ENCODE data around the gene CACNG4. TPM values are rescaled to one million over a fixed set of nuclear protein-coding genes. Genes with fewer than 3 reads are reported as not detected.

Gene CACNG4
- total and polyA plus RNA-seq, 2 experiments from 2014 or later, result 1.6 to 4.1 TPM

DNA sequence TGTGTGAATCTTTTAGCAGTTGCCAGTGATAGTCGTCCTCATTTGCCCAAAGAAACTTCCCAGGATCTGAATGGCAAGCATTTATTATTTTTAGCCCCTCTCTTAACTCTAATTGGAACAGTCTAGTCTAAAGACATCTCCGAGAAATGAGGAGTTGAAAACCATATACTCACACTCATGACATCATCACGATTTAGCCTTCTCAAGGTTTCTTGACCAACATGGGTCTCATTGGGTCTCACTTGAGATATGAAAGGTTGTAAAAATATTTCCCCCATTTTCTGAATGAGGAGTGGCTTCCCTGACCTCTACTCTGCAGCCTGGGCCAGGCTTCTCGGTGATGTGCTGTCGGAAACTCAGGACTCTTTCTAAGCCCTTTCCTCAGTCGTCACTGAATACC is 42.8 kb downstream of the CACNG4 start (continued):
- TF ChIP-seq, protein P1, sequence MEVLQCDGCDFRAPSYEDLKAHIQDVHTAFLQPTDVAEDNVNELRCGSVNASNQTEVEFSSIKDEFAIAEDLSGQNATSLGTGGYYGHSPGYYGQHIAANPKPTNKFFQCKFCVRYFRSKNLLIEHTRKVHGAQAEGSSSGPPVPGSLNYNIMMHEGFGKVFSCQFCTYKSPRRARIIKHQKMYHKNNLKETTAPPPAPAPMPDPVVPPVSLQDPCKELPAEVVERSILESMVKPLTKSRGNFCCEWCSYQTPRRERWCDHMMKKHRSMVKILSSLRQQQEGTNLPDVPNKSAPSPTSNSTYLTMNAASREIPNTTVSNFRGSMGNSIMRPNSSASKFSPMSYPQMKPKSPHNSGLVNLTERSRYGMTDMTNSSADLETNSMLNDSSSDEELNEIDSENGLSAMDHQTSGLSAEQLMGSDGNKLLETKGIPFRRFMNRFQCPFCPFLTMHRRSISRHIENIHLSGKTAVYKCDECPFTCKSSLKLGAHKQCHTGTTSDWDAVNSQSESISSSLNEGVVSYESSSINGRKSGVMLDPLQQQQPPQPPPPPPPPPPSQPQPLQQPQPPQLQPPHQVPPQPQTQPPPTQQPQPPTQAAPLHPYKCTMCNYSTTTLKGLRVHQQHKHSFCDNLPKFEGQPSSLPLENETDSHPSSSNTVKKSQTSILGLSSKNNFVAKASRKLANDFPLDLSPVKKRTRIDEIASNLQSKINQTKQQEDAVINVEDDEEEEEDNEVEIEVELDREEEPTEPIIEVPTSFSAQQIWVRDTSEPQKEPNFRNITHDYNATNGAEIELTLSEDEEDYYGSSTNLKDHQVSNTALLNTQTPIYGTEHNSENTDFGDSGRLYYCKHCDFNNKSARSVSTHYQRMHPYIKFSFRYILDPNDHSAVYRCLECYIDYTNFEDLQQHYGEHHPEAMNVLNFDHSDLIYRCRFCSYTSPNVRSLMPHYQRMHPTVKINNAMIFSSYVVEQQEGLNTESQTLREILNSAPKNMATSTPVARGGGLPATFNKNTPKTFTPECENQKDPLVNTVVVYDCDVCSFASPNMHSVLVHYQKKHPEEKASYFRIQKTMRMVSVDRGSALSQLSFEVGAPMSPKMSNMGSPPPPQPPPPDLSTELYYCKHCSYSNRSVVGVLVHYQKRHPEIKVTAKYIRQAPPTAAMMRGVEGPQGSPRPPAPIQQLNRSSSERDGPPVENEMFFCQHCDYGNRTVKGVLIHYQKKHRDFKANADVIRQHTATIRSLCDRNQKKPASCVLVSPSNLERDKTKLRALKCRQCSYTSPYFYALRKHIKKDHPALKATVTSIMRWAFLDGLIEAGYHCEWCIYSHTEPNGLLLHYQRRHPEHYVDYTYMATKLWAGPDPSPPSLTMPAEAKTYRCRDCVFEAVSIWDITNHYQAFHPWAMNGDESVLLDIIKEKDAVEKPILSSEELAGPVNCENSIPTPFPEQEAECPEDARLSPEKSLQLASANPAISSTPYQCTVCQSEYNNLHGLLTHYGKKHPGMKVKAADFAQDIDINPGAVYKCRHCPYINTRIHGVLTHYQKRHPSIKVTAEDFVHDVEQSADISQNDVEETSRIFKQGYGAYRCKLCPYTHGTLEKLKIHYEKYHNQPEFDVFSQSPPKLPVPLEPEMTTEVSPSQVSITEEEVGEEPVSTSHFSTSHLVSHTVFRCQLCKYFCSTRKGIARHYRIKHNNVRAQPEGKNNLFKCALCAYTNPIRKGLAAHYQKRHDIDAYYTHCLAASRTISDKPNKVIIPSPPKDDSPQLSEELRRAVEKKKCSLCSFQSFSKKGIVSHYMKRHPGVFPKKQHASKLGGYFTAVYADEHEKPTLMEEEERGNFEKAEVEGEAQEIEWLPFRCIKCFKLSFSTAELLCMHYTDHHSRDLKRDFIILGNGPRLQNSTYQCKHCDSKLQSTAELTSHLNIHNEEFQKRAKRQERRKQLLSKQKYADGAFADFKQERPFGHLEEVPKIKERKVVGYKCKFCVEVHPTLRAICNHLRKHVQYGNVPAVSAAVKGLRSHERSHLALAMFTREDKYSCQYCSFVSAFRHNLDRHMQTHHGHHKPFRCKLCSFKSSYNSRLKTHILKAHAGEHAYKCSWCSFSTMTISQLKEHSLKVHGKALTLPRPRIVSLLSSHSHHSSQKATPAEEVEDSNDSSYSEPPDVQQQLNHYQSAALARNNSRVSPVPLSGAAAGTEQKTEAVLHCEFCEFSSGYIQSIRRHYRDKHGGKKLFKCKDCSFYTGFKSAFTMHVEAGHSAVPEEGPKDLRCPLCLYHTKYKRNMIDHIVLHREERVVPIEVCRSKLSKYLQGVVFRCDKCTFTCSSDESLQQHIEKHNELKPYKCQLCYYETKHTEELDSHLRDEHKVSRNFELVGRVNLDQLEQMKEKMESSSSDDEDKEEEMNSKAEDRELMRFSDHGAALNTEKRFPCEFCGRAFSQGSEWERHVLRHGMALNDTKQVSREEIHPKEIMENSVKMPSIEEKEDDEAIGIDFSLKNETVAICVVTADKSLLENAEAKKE (CRISPR knock-in tag; IDR thresholded peaks at IDR 0.05), result no peak
- TF ChIP-seq EZH2phosphoT487 (IDR thresholded peaks at IDR 0.05; ENCODE audit: unreplicated experiment), result no peak
- TF ChIP-seq JUNB (IDR thresholded peaks at IDR 0.05; ENCODE audit: unreplicated experiment), result no peak
- no peak for TF ChIP-seq POLR2AphosphoS5 (IDR thresholded peaks at IDR 0.05; ENCODE audit: low read depth)
- no peak for TF ChIP-seq REST (IDR thresholded peaks at IDR 0.05; ENCODE audit: unreplicated experiment)
- no peak for TF ChIP-seq ZNF114 (CRISPR knock-in tag; IDR thresholded peaks at IDR 0.05)

- no peaks in the 10 kb centered on the region for H3K27me3 ChIP-seq (ENCODE audit: insufficient read depth)
- H4K20me1 ChIP-seq (replicated peaks; ENCODE audit: insufficient read depth), result no peaks in the 10 kb centered on the region
- H3K27me3 Mint-ChIP-seq (ENCODE audit: insufficient read depth, low read depth, poor library complexity), result peaks cover 4% of the 10 kb centered on the region
- H3K27ac Mint-ChIP-seq, result no peak overlapping the region
- H3K4me3 Mint-ChIP-seq, result no peak overlapping the region
- peaks cover 2% of the 10 kb centered on the region; the same call in 1 of the 3 replicates for H3K9me3 Mint-ChIP-seq
- no peak overlapping the region for H3K27ac ChIP-seq (ENCODE audit: low read depth)
- H3K4me3 ChIP-seq, result no peak overlapping the region
- no peaks in the 10 kb centered on the region for H3K36me3 ChIP-seq (ENCODE audit: insufficient read depth)
- peaks cover 3% of the 10 kb centered on the region; the same call in 1 of the 2 replicates for H3K9me2 ChIP-seq (ENCODE audit: insufficient read depth)
- no peak for DNase-seq (ENCODE audit: low spot score)
- no peak overlapping the region for H2AFZ ChIP-seq
- no peaks in the 10 kb centered on the region for H3K4me1 ChIP-seq (ENCODE audit: insufficient read depth)
- H3K79me2 ChIP-seq (replicated peaks; ENCODE audit: insufficient read depth), result no peaks in the 10 kb centered on the region
- H3F3A ChIP-seq (replicated peaks; ENCODE audit: low read depth), result no peaks in the 10 kb centered on the region
- no peaks in the 10 kb centered on the region for H3K4me1 Mint-ChIP-seq
- no peak overlapping the region for H3K4me2 ChIP-seq
- H3K36me3 Mint-ChIP-seq (ENCODE audit: low read depth), result peaks cover 5% of the 10 kb centered on the region; the same call in 1 of the 3 replicates
- ATAC-seq, result no peak
- TF ChIP-seq, protein P2, sequence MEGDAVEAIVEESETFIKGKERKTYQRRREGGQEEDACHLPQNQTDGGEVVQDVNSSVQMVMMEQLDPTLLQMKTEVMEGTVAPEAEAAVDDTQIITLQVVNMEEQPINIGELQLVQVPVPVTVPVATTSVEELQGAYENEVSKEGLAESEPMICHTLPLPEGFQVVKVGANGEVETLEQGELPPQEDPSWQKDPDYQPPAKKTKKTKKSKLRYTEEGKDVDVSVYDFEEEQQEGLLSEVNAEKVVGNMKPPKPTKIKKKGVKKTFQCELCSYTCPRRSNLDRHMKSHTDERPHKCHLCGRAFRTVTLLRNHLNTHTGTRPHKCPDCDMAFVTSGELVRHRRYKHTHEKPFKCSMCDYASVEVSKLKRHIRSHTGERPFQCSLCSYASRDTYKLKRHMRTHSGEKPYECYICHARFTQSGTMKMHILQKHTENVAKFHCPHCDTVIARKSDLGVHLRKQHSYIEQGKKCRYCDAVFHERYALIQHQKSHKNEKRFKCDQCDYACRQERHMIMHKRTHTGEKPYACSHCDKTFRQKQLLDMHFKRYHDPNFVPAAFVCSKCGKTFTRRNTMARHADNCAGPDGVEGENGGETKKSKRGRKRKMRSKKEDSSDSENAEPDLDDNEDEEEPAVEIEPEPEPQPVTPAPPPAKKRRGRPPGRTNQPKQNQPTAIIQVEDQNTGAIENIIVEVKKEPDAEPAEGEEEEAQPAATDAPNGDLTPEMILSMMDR (conservative IDR thresholded peaks at IDR 0.05; ENCODE audit: low read depth in 2 of 2), result no peak
- TF ChIP-seq JUNB (IDR thresholded peaks at IDR 0.05; ENCODE audit: unreplicated experiment) (no peak), ZNF114 (CRISPR knock-in tag; IDR thresholded peaks at IDR 0.05) (no peak)
- TF ChIP-seq, protein P3, sequence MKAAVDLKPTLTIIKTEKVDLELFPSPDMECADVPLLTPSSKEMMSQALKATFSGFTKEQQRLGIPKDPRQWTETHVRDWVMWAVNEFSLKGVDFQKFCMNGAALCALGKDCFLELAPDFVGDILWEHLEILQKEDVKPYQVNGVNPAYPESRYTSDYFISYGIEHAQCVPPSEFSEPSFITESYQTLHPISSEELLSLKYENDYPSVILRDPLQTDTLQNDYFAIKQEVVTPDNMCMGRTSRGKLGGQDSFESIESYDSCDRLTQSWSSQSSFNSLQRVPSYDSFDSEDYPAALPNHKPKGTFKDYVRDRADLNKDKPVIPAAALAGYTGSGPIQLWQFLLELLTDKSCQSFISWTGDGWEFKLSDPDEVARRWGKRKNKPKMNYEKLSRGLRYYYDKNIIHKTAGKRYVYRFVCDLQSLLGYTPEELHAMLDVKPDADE (IDR thresholded peaks at IDR 0.05), result no peak
Measured at GRCh38 chr17:67008101-67008500, 43.6 kb downstream of the CACNG4 start.

Measured in GM23338 (cell line).